Cortex of kidney (tissue), 1 donor: ENCODE data around the gene CAMK1G.

Source experiments
- DNase-seq: peaks from one replicate; lab custom pipeline; 2025; lab: John Stamatoyannopoulos, UW

CAMK1G gene

GRCh38 chr1:209619696-209620486 lies 36.4 kb downstream of the CAMK1G start:
- DNase-seq: no peak

- no peak for DNase-seq
These were observed 37.0 kb downstream of the CAMK1G start for GRCh38 chr1:209620487-209620884.

GRCh38 chr1:209621286-209621685 lies 37.8 kb downstream of the CAMK1G start:
- no peak for DNase-seq

GRCh38 chr1:209621741-209622655 lies 38.5 kb downstream of the CAMK1G start:
- no peak for DNase-seq

GRCh38 chr1:209622841-209623829 lies 39.6 kb downstream of the CAMK1G start:
- DNase-seq: no peak

DNA sequence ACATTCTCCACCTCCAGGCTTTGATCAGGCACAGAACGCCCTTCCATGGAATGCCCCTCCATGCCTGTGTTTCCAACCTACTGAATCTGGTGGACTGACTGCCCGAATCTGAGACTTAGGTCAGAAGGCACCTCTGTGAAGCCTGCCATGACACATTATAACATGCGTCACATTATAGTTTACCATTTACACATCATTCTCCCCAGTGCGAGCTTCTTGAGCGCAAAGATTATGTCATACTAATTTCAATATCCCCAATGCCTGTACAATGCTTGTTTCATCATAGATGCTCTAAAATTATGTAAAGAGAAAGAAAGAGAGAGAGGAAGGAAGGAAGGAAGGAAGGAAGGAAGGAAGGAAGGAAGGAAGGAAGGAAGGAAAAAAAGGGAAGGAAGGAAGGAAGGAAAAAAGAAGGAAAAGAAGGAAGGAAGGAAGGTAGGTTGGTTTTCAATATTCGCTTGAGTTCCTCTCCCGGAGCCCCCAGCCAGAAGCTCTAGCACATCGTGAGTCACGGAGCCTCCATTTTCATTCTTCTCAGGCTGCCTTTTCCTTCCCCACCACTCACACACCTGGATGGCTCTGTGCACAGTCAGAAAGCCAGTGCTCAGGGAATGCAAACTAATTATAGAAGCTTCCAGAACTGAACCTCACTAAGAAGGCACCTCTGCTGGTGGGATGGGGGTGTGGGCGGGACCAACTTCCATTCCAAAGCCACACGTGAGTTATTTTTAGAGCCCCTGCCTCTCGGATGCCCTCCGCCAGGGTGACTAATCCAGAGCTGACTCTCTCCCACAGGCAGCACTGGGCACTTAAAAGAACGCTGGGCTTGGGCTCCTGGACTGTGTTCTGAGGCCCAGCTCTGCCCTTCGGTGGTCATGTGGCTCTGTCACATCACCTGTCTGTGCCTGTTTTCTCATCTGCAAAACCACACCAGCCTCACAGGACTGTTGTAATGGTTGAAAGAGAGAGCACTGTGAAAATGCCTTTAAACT lies 41.3 kb downstream of the CAMK1G start:
- DNase-seq: no peak

GRCh38 chr1:209625791-209626285 lies 42.3 kb downstream of the CAMK1G start:
- DNase-seq: no peak

GRCh38 chr1:209626346-209627026 lies 43.0 kb downstream of the CAMK1G start:
- DNase-seq: no peak

DNA sequence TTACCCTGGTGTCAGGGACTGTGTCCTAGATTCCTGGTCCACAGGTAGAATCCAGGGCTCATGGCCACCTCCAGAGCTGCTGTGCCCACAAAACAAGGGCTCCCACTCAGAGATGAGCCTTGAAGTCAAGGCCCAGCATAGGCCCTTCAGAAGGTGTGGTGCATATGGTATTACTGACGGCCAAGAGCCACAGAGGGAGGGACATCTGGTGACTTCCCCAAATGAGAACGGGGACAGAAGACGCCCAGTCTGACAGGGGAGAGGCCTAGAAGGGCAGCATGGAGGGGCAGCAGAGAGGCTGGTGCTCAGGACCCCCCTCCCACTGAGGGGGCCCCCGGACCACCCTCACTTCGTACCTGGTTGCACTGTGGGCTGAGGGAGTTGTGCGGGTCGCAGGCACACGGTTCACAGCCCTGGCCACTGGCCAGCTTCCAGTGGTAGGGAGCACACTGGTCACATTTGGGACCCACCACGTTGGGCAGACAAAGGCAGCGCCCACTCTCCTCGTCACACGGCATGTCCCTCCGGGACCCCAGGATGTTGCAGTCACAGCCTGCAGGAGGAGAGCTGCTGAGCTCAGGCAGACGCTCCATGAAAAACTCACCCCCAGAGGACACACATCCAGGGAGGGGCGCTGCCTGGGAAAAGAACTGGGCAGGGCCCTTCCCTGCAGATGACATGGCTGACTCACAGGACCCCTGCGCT lies 43.7 kb downstream of the CAMK1G start:
- no peak for DNase-seq

DNA sequence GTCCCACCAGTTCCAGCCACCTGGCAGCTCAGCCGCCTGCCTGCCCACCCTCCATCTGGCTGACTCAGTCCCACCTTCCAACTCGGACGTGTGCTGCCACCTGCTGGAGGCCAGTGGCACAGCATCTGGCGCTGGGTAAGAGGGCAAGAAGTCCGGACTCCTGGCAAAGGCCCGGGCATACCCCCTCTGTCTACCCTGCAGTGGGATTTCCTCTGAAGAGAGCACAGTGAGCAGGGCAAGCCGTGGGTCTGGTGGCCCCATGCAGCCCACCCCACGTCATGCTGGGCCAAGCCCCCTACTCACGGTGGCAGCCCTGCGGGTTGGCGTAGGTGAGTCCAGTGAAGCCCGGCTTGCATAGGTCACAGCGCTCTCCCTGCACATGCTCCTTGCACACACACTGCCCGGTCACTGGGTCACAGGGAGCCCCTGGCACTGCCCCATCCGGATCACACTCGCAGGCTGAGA lies 44.2 kb downstream of the CAMK1G start:
- DNase-seq: no peak

GRCh38 chr1:209628618-209629299 lies 45.2 kb downstream of the CAMK1G start:
- DNase-seq: no peak

GRCh38 chr1:209629621-209630382 lies 46.3 kb downstream of the CAMK1G start:
- DNase-seq: no peak

DNA sequence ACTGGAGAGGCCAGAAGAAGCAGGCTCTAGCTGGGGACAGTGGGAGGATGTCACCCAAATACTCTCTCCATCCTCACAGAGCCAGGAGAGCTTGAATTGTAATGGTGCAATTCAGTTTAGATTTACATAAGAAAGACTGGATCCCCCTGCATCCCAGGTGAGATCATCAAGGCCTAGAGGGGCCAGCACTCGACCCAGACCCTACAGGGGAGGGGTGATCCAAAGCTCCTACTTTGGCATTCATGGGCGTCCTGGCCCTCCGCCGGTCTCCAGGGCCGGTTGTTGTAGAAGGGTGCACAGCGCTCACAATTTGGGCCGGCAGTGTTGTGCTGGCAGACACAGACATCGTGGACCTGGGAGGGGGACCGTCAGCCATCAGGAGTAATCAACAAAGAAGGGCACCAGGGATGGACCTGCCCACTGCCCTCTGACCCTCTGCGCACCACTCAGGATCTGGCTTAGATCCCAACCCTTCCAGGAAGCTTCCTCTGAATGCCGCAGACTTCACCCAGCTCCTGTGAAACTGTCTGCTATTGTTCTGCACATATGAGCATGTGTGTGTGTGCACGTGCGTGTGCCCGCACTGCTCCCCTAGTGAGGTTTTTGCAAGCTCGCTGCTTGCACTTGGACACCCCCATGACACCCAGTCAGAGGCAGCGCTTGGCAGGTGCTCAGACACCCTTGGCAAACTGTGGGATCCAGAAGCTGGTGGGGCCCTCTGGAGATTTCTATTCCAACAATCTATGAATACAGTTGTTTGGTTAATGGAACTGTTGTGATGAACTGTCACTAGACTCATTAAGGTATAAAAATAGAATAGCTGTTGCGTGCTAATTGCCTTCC lies 47.1 kb downstream of the CAMK1G start:
- no peak for DNase-seq

DNA sequence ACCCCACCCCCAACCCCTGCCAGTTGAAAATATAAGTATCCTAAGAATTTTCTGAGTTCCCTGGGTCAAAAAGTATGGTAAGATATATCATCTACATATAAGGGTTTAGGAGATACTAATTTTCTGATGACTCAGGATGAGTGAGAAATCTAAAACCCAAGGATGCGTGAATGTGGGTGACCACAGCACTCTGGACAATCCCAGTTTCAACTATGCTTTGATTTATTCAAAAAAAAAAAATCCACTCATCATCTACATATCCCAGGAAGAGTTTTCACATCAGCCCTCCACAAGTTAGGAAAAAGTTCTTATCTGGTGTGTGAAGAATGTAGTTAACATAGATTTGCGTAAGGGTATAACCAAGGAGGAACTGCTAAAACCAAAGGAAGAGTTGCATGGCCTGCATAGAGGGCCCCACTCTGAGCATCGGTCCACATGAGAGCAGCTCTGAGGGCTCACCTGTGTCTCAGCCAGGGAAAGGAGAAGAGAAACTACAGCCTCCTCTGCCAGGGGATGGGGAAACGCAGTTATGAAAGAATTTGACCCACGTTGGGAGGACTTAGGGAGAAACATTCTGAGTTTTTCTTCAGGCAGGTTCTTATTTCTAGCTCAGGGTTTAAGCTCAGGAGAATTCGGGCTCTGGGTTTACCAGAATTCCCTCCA lies 50.0 kb downstream of the CAMK1G start:
- DNase-seq: no peak

- no peak for DNase-seq
These were observed 50.7 kb downstream of the CAMK1G start for GRCh38 chr1:209634005-209634737.
